ENCODE measurements around the gene UBE2Z.

UBE2Z gene

DNA sequence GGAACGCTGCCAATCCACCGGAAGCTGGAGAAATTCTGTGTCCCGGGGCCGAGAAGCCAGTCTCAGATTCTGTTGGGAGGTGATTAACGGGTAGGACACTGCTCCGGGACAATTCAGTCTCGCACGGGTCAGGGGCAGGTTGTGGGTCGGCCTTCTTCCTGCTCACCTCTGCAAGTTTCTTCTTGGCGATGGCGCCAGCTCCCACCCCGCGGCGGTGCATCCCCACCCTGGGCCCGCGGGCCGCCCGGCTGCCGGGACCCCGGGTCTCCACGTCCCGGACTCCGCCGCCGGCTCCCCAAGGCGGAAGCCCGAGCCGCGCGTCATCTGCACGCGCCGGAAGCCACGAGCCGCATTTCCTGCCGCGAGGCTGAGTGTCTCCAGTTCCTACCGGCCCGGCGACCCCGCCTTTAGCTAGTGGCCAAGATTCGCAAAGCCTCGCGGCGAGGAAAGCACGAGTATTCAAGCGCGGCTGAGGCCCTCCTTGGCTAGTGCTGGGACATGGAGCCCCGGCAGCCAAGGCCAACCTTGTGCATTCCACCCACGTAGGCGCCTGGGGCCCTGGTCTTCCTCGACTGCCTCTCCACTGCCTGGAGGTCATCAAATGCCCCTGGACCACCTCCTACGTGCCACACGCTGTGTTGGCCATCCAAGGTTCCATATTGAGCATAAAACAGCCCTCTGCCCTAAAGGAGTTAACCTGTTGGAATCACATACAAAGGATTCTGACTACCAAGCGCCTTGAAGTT is 36.5 kb downstream of the UBE2Z start, which contains the start of gene SNF8 (continued):
- TF ChIP-seq, protein P1, sequence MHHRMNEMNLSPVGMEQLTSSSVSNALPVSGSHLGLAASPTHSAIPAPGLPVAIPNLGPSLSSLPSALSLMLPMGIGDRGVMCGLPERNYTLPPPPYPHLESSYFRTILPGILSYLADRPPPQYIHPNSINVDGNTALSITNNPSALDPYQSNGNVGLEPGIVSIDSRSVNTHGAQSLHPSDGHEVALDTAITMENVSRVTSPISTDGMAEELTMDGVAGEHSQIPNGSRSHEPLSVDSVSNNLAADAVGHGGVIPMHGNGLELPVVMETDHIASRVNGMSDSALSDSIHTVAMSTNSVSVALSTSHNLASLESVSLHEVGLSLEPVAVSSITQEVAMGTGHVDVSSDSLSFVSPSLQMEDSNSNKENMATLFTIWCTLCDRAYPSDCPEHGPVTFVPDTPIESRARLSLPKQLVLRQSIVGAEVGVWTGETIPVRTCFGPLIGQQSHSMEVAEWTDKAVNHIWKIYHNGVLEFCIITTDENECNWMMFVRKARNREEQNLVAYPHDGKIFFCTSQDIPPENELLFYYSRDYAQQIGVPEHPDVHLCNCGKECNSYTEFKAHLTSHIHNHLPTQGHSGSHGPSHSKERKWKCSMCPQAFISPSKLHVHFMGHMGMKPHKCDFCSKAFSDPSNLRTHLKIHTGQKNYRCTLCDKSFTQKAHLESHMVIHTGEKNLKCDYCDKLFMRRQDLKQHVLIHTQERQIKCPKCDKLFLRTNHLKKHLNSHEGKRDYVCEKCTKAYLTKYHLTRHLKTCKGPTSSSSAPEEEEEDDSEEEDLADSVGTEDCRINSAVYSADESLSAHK (tag by site-specific recombination; IDR thresholded peaks at IDR 0.05) = no peak
- TF ChIP-seq ZNF184 (tag by site-specific recombination; IDR thresholded peaks at IDR 0.05) = peak; percentile 48; the same call in 1 of the 2 replicates
- no peak for TF ChIP-seq ZNF624 (tag by site-specific recombination; IDR thresholded peaks at IDR 0.05)
- no peak for TF ChIP-seq MYNN (tag by site-specific recombination; IDR thresholded peaks at IDR 0.05; ENCODE audit: borderline replicate concordance)
- TF ChIP-seq SP7 (tag by site-specific recombination; IDR thresholded peaks at IDR 0.05) = peak; percentile 65
- TF ChIP-seq ZNF404 (tag by site-specific recombination; IDR thresholded peaks at IDR 0.05) = no peak
- TF ChIP-seq, protein P2, sequence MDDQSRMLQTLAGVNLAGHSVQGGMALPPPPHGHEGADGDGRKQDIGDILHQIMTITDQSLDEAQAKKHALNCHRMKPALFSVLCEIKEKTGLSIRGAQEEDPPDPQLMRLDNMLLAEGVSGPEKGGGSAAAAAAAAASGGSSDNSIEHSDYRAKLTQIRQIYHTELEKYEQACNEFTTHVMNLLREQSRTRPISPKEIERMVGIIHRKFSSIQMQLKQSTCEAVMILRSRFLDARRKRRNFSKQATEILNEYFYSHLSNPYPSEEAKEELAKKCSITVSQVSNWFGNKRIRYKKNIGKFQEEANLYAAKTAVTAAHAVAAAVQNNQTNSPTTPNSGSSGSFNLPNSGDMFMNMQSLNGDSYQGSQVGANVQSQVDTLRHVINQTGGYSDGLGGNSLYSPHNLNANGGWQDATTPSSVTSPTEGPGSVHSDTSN (CRISPR knock-in tag; IDR thresholded peaks at IDR 0.05) = no peak
- TF ChIP-seq, protein P3, sequence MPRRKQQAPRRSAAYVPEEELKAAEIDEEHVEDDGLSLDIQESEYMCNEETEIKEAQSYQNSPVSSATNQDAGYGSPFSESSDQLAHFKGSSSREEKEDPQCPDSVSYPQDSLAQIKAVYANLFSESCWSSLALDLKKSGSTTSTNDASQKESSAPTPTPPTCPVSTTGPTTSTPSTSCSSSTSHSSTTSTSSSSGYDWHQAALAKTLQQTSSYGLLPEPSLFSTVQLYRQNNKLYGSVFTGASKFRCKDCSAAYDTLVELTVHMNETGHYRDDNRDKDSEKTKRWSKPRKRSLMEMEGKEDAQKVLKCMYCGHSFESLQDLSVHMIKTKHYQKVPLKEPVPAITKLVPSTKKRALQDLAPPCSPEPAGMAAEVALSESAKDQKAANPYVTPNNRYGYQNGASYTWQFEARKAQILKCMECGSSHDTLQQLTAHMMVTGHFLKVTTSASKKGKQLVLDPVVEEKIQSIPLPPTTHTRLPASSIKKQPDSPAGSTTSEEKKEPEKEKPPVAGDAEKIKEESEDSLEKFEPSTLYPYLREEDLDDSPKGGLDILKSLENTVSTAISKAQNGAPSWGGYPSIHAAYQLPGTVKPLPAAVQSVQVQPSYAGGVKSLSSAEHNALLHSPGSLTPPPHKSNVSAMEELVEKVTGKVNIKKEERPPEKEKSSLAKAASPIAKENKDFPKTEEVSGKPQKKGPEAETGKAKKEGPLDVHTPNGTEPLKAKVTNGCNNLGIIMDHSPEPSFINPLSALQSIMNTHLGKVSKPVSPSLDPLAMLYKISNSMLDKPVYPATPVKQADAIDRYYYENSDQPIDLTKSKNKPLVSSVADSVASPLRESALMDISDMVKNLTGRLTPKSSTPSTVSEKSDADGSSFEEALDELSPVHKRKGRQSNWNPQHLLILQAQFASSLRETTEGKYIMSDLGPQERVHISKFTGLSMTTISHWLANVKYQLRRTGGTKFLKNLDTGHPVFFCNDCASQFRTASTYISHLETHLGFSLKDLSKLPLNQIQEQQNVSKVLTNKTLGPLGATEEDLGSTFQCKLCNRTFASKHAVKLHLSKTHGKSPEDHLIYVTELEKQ (tag by site-specific recombination; IDR thresholded peaks at IDR 0.05; ENCODE audit: borderline replicate concordance) = no peak
- TF ChIP-seq, protein P4, sequence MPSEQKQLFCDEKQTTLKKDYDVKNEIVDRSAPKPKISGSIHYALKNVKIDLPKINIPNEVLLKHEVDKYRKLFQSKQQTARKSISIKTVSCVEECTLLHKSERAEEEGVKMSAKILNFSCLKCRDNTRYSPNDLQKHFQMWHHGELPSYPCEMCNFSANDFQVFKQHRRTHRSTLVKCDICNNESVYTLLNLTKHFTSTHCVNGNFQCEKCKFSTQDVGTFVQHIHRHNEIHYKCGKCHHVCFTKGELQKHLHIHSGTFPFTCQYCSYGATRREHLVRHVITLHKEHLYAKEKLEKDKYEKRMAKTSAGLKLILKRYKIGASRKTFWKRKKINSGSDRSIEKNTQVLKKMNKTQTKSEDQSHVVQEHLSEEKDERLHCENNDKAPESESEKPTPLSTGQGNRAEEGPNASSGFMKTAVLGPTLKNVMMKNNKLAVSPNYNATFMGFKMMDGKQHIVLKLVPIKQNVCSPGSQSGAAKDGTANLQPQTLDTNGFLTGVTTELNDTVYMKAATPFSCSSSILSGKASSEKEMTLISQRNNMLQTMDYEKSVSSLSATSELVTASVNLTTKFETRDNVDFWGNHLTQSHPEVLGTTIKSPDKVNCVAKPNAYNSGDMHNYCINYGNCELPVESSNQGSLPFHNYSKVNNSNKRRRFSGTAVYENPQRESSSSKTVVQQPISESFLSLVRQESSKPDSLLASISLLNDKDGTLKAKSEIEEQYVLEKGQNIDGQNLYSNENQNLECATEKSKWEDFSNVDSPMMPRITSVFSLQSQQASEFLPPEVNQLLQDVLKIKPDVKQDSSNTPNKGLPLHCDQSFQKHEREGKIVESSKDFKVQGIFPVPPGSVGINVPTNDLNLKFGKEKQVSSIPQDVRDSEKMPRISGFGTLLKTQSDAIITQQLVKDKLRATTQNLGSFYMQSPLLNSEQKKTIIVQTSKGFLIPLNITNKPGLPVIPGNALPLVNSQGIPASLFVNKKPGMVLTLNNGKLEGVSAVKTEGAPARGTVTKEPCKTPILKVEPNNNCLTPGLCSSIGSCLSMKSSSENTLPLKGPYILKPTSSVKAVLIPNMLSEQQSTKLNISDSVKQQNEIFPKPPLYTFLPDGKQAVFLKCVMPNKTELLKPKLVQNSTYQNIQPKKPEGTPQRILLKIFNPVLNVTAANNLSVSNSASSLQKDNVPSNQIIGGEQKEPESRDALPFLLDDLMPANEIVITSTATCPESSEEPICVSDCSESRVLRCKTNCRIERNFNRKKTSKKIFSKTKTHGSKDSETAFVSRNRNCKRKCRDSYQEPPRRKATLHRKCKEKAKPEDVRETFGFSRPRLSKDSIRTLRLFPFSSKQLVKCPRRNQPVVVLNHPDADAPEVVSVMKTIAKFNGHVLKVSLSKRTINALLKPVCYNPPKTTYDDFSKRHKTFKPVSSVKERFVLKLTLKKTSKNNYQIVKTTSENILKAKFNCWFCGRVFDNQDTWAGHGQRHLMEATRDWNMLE (tag by site-specific recombination; conservative IDR thresholded peaks at IDR 0.05; ENCODE audit: low read depth) = peak; percentile 96
- no peak for TF ChIP-seq ZNF585B (tag by site-specific recombination; IDR thresholded peaks at IDR 0.05)
- TF ChIP-seq ZNF521 (tag by site-specific recombination; IDR thresholded peaks at IDR 0.05) = no peak
- TF ChIP-seq, protein P5, sequence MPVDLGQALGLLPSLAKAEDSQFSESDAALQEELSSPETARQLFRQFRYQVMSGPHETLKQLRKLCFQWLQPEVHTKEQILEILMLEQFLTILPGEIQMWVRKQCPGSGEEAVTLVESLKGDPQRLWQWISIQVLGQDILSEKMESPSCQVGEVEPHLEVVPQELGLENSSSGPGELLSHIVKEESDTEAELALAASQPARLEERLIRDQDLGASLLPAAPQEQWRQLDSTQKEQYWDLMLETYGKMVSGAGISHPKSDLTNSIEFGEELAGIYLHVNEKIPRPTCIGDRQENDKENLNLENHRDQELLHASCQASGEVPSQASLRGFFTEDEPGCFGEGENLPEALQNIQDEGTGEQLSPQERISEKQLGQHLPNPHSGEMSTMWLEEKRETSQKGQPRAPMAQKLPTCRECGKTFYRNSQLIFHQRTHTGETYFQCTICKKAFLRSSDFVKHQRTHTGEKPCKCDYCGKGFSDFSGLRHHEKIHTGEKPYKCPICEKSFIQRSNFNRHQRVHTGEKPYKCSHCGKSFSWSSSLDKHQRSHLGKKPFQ (tag by site-specific recombination; IDR thresholded peaks at IDR 0.05) = peak; percentile 95
- no peak for TF ChIP-seq PRDM1 (tag by site-specific recombination; IDR thresholded peaks at IDR 0.05)
- TF ChIP-seq, protein P6, sequence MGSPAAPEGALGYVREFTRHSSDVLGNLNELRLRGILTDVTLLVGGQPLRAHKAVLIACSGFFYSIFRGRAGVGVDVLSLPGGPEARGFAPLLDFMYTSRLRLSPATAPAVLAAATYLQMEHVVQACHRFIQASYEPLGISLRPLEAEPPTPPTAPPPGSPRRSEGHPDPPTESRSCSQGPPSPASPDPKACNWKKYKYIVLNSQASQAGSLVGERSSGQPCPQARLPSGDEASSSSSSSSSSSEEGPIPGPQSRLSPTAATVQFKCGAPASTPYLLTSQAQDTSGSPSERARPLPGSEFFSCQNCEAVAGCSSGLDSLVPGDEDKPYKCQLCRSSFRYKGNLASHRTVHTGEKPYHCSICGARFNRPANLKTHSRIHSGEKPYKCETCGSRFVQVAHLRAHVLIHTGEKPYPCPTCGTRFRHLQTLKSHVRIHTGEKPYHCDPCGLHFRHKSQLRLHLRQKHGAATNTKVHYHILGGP (tag by site-specific recombination; IDR thresholded peaks at IDR 0.05) = no peak
- TF ChIP-seq ZNF660 (tag by site-specific recombination; IDR thresholded peaks at IDR 0.05) = peak; percentile 82; the same call in 1 of the 2 replicates
- no peak for TF ChIP-seq ZNF174 (tag by site-specific recombination; IDR thresholded peaks at IDR 0.05)
- TF ChIP-seq ZNF366 (tag by site-specific recombination; conservative IDR thresholded peaks at IDR 0.05) = no peak
- no peak; the same call in 1 of the 2 replicates for TF ChIP-seq ZNF596 (tag by site-specific recombination; IDR thresholded peaks at IDR 0.05)
- no peak for TF ChIP-seq ZNF654 (tag by site-specific recombination; IDR thresholded peaks at IDR 0.05; ENCODE audit: low read depth)
- TF ChIP-seq ZNF239 (tag by site-specific recombination; IDR thresholded peaks at IDR 0.05) = no peak
- TF ChIP-seq ZNF549 (tag by site-specific recombination; IDR thresholded peaks at IDR 0.05) = no peak
- TF ChIP-seq, protein P7, sequence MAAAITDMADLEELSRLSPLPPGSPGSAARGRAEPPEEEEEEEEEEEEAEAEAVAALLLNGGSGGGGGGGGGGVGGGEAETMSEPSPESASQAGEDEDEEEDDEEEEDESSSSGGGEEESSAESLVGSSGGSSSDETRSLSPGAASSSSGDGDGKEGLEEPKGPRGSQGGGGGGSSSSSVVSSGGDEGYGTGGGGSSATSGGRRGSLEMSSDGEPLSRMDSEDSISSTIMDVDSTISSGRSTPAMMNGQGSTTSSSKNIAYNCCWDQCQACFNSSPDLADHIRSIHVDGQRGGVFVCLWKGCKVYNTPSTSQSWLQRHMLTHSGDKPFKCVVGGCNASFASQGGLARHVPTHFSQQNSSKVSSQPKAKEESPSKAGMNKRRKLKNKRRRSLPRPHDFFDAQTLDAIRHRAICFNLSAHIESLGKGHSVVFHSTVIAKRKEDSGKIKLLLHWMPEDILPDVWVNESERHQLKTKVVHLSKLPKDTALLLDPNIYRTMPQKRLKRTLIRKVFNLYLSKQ (tag by site-specific recombination; IDR thresholded peaks at IDR 0.05; ENCODE audit: borderline replicate concordance) = no peak

All from HEK293 (cell line).